ENCODE results near the gene METTL9.
A peak's percentile ranks its signal among the peaks of the same experiment; 100 is the strongest.
"Not testable (repeated sequence)": the region's sequence is repeated elsewhere in the genome, so short reads cannot be mapped to it uniquely, and the experiment has no call there.

METTL9 gene

GRCh38 chr16:21667575-21667974, 68.2 kb downstream of the METTL9 start:
- no peak for DNase-seq

- DNase-seq, result no peak
Measured at GRCh38 chr16:21673469-21673868, 74.1 kb downstream of the METTL9 start.

- DNase-seq, result not testable (repeated sequence)
Measured at GRCh38 chr16:21674456-21674855, 75.1 kb downstream of the METTL9 start.

- DNase-seq, result not testable (repeated sequence)
Measured at GRCh38 chr16:21680714-21681113, 81.3 kb downstream of the METTL9 start.

- no peak for DNase-seq
Measured at GRCh38 chr16:21683184-21683583, 83.8 kb downstream of the METTL9 start.

- peak; percentile 8 to 33 for DNase-seq
Measured at GRCh38 chr16:21684199-21684598, 84.8 kb downstream of the METTL9 start.

GRCh38 chr16:21685034-21685455, 85.7 kb downstream of the METTL9 start:
- DNase-seq, result no peak

- DNase-seq, result no peak
Measured at GRCh38 chr16:21689107-21689506, 89.7 kb downstream of the METTL9 start.

GRCh38 chr16:21690967-21691366, 91.6 kb downstream of the METTL9 start:
- DNase-seq, result not testable (repeated sequence)

GRCh38 chr16:21694609-21695008, 95.2 kb downstream of the METTL9 start:
- no peak for DNase-seq

GRCh38 chr16:21697032-21697431, 97.7 kb downstream of the METTL9 start:
- DNase-seq, result no peak

GRCh38 chr16:21698169-21699032, 99.0 kb downstream of the METTL9 start:
- DNase-seq, result no peak

GRCh38 chr16:21701271-21701670, 101.9 kb downstream of the METTL9 start:
- no peak for DNase-seq

GRCh38 chr16:21702276-21702675, 102.9 kb downstream of the METTL9 start:
- no peak for DNase-seq

- DNase-seq, result no peak
Measured at GRCh38 chr16:21703156-21703555, 103.8 kb downstream of the METTL9 start.

- no peak for DNase-seq
Measured at GRCh38 chr16:21703589-21704174, 104.3 kb downstream of the METTL9 start.

GRCh38 chr16:21704266-21704665, 104.9 kb downstream of the METTL9 start:
- no peak for DNase-seq

- DNase-seq, result no peak
Measured at GRCh38 chr16:21704733-21705132, 105.4 kb downstream of the METTL9 start.
